ENCODE data around the gene DEFB125.

The DEFB125 gene, protein sequence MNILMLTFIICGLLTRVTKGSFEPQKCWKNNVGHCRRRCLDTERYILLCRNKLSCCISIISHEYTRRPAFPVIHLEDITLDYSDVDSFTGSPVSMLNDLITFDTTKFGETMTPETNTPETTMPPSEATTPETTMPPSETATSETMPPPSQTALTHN

DNA sequence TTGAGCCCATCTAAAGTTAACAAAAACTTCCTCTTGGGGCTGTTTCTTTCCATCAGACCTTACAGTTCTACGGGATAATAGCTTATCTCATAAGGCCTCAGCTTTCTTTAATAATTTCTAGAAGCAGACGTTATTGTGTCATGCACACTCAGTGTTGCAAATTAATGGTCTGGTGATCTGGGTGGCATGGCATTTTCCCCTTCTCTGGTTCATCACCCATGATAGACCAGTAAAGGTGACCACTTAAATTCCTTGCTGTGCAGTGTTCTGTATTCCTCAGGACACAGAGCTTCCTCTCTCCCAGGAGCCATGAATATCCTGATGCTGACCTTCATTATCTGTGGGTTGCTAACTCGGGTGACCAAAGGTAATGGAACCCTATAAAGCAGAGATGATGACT, at the start of gene DEFB125:
DEFB125 (plus strand) TSS at position 272 of the 400 bp plus-strand sequence; CDS start at position 310, 38 bp downstream.
- no peak within 1 kb of the TSS for H3K4me3 ChIP-seq (ENCODE audit: severe bottlenecking)
- H3K4me1 ChIP-seq (ENCODE audit: insufficient read depth, poor library complexity, severe bottlenecking) = no peaks in the 10 kb centered on the region
- DNase-seq (ENCODE audit: low spot score) (no peak), ATAC-seq (ENCODE audit: low read depth) (no peak)
- no peak within 1 kb of the TSS for H3K27ac ChIP-seq (ENCODE audit: poor library complexity, severe bottlenecking)
- peaks cover 17% of the 10 kb centered on the region for H3K27me3 ChIP-seq (ENCODE audit: insufficient read depth, poor library complexity, severe bottlenecking)
- H3K9me3 ChIP-seq (ENCODE audit: severe bottlenecking) = no peaks in the 10 kb centered on the region
- no peaks in the 10 kb centered on the region for H3K36me3 ChIP-seq (ENCODE audit: low read depth)
- TF ChIP-seq, protein P1, sequence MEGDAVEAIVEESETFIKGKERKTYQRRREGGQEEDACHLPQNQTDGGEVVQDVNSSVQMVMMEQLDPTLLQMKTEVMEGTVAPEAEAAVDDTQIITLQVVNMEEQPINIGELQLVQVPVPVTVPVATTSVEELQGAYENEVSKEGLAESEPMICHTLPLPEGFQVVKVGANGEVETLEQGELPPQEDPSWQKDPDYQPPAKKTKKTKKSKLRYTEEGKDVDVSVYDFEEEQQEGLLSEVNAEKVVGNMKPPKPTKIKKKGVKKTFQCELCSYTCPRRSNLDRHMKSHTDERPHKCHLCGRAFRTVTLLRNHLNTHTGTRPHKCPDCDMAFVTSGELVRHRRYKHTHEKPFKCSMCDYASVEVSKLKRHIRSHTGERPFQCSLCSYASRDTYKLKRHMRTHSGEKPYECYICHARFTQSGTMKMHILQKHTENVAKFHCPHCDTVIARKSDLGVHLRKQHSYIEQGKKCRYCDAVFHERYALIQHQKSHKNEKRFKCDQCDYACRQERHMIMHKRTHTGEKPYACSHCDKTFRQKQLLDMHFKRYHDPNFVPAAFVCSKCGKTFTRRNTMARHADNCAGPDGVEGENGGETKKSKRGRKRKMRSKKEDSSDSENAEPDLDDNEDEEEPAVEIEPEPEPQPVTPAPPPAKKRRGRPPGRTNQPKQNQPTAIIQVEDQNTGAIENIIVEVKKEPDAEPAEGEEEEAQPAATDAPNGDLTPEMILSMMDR (IDR thresholded peaks at IDR 0.05; ENCODE audit: poor library complexity, severe bottlenecking) = no peak

DNA sequence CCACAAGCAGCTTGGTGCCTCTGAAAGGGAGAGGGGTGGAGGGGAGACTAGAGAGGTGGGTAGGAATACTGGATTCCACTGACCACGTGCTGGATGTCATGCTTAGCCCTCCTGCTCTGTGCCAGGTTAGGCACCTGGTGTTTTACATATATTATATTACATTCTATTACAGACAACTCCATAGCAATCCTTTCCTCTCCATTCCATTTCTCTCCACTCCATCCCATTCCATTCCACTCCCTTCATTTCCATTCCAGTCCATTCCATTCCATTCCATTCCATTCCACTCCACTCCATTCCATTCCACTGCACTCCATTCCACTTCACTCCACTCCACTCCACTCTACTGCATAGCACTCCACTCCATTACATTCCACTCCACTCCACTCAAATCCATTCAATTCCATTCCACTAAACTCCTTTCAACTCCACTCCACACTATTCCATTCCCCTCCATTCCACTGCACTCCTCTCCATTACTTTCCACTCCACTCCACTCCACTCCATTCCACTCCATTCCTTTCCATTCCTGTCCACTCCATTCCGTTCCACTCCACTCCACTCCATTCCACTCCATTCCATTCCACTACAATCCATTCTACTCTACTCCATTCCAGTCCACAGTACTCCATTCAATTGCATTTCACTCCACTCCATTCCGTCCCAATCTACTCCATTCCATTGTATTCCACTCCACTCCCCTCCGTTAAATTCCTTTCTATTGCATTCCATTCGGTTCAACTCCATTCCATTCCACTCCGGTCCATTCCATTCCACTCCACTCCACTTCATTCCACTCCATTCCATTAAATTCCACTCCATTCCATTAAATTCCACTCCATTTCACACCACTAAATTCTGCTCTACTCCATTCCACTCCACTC, 27.2 kb upstream of the DEFB125 start:
- TF ChIP-seq, protein P1 (IDR thresholded peaks at IDR 0.05; ENCODE audit: poor library complexity, severe bottlenecking) = no peak
- Histone ChIP-seq H3K27ac (ENCODE audit: poor library complexity, severe bottlenecking) (no peak overlapping the region), H3K9me3 (ENCODE audit: severe bottlenecking) (no peaks in the 10 kb centered on the region), H3K36me3 (ENCODE audit: low read depth) (no peaks in the 10 kb centered on the region), H3K4me1 (ENCODE audit: insufficient read depth, poor library complexity, severe bottlenecking) (no peaks in the 10 kb centered on the region), H3K27me3 (ENCODE audit: insufficient read depth, poor library complexity, severe bottlenecking) (no peaks in the 10 kb centered on the region), H3K4me3 (ENCODE audit: severe bottlenecking) (no peak overlapping the region)
- ATAC-seq (ENCODE audit: low read depth) = no peak
- no peak for DNase-seq (ENCODE audit: low spot score)

DNA sequence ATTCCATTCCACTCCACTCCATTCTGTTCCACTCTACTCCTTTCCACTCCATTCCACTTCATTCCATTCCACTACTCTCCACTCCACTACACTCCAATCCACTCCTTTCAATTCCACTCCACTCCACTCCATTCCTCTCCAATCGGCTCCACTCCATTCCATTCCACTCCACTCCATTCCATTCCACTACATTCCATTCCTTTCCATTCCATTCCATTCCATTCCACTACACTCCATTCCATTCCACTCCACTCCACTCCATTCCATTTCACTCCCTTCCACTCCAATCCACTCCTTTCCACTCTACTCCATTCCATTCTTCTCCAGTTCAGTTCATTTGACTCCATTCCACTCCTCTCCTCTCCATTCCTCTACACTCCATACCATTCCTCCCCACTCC, 26.2 kb upstream of the DEFB125 start:
- no peak for ATAC-seq (ENCODE audit: low read depth)
- H3K9me3 ChIP-seq (ENCODE audit: severe bottlenecking) = no peaks in the 10 kb centered on the region

DNA sequence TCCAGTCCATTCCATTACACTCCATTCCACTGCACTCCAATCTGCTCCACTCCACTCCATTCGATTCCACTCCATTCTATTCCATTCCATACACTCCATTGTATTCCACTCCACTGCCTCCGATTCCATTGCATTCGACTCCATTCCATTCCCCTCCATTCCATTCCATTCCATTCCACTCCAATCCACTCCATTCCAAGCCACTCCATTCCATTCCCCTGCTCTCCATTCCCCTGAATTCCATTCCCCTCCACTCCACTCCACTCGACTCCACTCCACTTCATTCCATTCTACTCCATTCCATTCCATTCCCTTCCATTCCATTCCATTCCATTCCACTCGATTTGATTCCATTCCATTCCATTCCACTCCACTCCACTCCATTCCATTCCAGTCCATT, 25.7 kb upstream of the DEFB125 start:
- H3K36me3 ChIP-seq (ENCODE audit: low read depth) = no peaks in the 10 kb centered on the region
- TF ChIP-seq, protein P1 (IDR thresholded peaks at IDR 0.05; ENCODE audit: poor library complexity, severe bottlenecking) = no peak
- no peaks in the 10 kb centered on the region for H3K9me3 ChIP-seq (ENCODE audit: severe bottlenecking)
- DNase-seq (ENCODE audit: low spot score) (no peak), ATAC-seq (ENCODE audit: low read depth) (no peak)
- H3K4me3 ChIP-seq (ENCODE audit: severe bottlenecking) = no peak overlapping the region
- H3K27ac ChIP-seq (ENCODE audit: poor library complexity, severe bottlenecking) = no peak overlapping the region
- H3K4me1 ChIP-seq (ENCODE audit: insufficient read depth, poor library complexity, severe bottlenecking) = no peaks in the 10 kb centered on the region
- H3K27me3 ChIP-seq (ENCODE audit: insufficient read depth, poor library complexity, severe bottlenecking) = no peaks in the 10 kb centered on the region

More for the DNA sequence above, 26.2 kb upstream of the DEFB125 start:
- Histone ChIP-seq H3K27ac (ENCODE audit: poor library complexity, severe bottlenecking) (no peak overlapping the region), H3K4me3 (ENCODE audit: severe bottlenecking) (no peak overlapping the region), H3K27me3 (ENCODE audit: insufficient read depth, poor library complexity, severe bottlenecking) (no peaks in the 10 kb centered on the region), H3K4me1 (ENCODE audit: insufficient read depth, poor library complexity, severe bottlenecking) (no peaks in the 10 kb centered on the region), H3K36me3 (ENCODE audit: low read depth) (no peaks in the 10 kb centered on the region)
- no peak for DNase-seq (ENCODE audit: low spot score)
- TF ChIP-seq, protein P1 (IDR thresholded peaks at IDR 0.05; ENCODE audit: poor library complexity, severe bottlenecking) = no peak

DNA sequence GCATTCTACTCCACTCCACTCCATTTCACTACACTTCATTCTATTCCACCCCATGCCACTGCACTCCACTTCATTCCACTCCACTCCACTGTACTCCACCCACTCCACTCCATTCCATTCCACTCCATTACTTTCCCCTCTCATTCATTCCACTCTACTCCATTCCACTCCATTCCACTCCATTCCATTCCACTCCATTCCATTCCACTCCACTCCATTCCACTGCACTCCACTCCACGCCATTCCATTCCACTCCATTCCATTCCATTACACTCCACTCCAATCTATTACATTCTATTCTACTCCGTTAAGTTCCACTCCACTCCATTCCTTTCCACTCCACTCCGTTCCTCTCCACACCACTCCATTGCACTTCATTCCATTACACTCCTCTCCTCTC, 25.0 kb upstream of the DEFB125 start:
- no peak for ATAC-seq (ENCODE audit: low read depth)
- H3K4me1 ChIP-seq (ENCODE audit: insufficient read depth, poor library complexity, severe bottlenecking) = no peaks in the 10 kb centered on the region
- no peaks in the 10 kb centered on the region for H3K36me3 ChIP-seq (ENCODE audit: low read depth)
- H3K4me3 ChIP-seq (ENCODE audit: severe bottlenecking) = no peak overlapping the region
- no peak for DNase-seq (ENCODE audit: low spot score)
- H3K27me3 ChIP-seq (ENCODE audit: insufficient read depth, poor library complexity, severe bottlenecking) = no peaks in the 10 kb centered on the region
- no peak overlapping the region for H3K27ac ChIP-seq (ENCODE audit: poor library complexity, severe bottlenecking)
- H3K9me3 ChIP-seq (ENCODE audit: severe bottlenecking) = no peaks in the 10 kb centered on the region
- TF ChIP-seq, protein P1 (IDR thresholded peaks at IDR 0.05; ENCODE audit: poor library complexity, severe bottlenecking) = no peak

Measured in RWPE2 (cell line).